HG02852 (cell line): ENCODE data around the gene SFPQ.
A peak's percentile ranks its signal among the peaks of the same experiment; 100 is the strongest.
"Not testable (repeated sequence)": the region's sequence is repeated elsewhere in the genome, so short reads cannot be mapped to it uniquely, and the experiment has no call there.

Source experiments
- ATAC-seq: cut with Tn5 transposase; IDR thresholded peaks from one replicate; pipeline ENCODE4 v1.9.1; 2021; ENCODE audit warnings: mild to moderate bottlenecking, moderate library complexity; ENCODE audit not compliant: unreplicated experiment

SFPQ gene, protein sequence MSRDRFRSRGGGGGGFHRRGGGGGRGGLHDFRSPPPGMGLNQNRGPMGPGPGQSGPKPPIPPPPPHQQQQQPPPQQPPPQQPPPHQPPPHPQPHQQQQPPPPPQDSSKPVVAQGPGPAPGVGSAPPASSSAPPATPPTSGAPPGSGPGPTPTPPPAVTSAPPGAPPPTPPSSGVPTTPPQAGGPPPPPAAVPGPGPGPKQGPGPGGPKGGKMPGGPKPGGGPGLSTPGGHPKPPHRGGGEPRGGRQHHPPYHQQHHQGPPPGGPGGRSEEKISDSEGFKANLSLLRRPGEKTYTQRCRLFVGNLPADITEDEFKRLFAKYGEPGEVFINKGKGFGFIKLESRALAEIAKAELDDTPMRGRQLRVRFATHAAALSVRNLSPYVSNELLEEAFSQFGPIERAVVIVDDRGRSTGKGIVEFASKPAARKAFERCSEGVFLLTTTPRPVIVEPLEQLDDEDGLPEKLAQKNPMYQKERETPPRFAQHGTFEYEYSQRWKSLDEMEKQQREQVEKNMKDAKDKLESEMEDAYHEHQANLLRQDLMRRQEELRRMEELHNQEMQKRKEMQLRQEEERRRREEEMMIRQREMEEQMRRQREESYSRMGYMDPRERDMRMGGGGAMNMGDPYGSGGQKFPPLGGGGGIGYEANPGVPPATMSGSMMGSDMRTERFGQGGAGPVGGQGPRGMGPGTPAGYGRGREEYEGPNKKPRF

DNA sequence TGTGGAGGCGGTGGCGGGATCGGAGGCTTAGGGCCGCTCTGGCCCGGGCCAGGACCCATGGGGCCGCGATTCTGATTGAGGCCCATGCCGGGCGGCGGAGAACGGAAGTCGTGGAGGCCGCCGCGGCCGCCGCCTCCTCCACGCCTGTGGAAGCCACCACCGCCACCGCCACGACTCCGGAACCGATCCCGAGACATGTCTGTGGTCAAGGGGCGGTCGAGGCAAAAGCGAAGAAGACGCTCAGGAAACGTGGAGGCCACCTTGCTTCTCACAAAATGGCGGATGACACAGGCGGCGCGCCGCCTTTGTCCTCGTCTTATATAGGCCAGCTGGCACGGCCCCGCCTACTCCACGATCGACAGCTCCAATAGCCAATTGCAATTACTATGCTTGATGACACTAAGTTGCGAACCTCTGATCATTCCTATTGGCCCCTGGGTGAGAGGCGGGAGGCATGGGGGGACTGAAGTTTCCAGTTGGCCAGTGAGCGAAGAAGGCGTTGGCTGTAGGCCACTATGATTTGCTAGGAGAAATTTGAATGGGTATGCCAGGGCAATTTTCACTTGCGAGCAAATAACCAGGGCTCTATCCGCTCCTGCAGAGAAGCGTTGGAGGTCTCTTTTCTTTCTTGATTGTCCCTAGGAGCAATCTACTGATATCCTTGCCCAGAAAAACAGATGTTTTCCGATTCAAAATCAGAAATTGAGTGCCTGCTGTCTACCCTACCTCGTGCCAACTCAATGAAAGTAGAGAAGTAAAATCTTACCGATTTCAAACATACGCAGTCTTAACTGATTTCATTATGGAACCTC, at the start of gene SFPQ:
Gene SFPQ, minus strand, starts transcription at position 293 of the 812 bp plus-strand sequence. Its CDS starts 96 bp downstream, at position 197.
- peak; percentile 89 for ATAC-seq

GRCh38 chr1:35236772-35237171, 43.8 kb upstream of the SFPQ start:
- ATAC-seq, result not testable (repeated sequence)

DNA sequence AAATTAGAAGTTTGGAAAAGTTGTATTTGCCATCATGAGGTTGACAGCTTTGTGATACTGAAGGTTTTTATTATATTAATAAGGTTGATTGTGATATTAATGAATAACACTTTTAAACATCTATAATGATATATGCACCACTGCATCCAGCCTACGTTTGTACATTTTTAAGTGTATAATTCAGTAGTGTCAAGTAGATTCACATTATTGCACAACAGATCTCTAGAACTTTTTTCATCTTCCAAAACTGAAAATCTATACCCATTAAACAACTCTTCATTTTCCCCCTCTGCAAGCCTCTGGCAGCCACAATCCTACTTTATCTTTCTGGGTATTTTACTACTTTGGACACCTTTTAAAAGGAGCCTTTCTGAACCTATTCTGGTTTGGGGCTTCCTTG, 38.3 kb upstream of the SFPQ start:
- no peak for ATAC-seq

- no peak for ATAC-seq
Measured at GRCh38 chr1:35229587-35230360, 36.8 kb upstream of the SFPQ start.

DNA sequence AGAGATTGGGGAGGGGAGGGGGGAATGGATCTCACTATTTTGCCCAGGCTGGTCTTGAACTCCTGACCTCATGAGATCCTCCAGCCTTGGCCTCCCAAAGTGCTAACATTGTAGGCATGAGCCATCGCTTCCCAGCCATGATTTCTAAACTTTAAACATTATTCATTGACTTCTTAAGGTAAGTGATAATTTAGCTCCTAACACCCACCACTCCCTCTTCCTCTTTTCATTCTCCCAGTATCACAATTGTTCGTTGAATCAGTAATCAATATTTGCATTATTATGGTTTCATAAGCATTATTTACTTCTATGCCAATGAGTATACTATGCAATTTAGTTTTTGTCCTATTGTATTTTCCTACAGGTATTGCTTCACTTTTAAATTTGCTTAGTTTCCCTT, 33.6 kb upstream of the SFPQ start:
- ATAC-seq, result no peak

- ATAC-seq, result no peak
Measured at GRCh38 chr1:35223084-35223630, 30.2 kb upstream of the SFPQ start.

- ATAC-seq, result no peak
Measured at GRCh38 chr1:35222322-35223083, 29.6 kb upstream of the SFPQ start.

DNA sequence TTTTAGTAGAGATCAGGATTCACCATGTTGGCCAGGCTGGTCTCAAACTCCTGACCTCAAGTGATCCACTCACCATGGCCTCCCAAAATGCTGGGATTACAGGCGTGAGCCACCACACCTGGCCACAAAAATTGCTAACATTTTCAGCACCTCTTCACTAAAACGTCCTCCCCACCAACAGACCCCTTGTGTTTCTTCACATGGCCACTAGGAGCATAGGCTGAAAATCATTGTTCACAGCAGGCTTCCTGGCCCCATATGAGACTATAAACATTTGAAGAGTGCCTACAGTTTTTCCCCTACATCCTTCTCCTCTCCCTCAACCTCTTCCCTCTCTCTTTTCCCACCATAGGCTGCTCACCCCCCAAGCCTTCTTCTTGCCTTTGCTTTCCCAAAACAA, 28.0 kb upstream of the SFPQ start:
- ATAC-seq, result no peak

DNA sequence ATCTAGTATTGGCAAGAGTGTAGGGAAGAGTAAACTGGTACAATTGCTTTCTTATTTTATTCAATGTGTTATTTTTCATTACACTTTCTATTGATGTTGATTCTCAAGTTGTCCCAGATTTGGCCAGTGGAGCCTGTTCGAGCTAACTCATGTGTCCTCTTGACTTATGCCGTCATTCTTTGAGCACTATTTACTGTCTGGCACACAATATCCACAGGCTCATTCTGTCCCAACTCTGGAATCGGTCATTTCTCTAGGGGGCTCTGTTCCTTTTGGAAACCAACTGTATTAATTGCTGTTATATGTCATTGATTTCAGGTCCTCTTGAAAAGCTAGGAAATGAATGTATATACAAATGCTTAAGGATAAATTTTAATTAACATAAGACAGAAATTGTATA, 22.4 kb upstream of the SFPQ start:
- ATAC-seq, result no peak

DNA sequence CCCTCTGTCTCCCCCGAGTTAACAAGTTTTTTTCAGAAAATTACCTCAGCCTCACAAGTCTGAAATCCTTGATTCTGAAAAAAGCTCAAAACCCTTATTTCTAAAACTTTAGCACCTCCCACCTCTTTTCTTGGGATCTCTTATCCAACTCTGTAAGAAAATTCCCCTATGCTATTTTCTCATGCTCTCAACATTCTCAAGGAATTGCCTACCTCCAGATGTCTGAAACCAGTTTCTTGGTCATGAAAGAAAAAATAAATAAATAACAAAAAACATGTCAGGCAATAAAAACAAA, 18.1 kb upstream of the SFPQ start:
- no peak for ATAC-seq

GRCh38 chr1:35210321-35211119, 17.6 kb upstream of the SFPQ start:
- no peak for ATAC-seq

GRCh38 chr1:35203295-35203694, 10.3 kb upstream of the SFPQ start:
- ATAC-seq, result no peak

- peak; percentile 75 for ATAC-seq
Measured at GRCh38 chr1:35202048-35202719, 9.2 kb upstream of the SFPQ start.

- ATAC-seq, result no peak
Measured at GRCh38 chr1:35201631-35202030, 8.7 kb upstream of the SFPQ start.

GRCh38 chr1:35192056-35192852, 691 bp downstream of the SFPQ start:
- peak; percentile 35 for ATAC-seq

DNA sequence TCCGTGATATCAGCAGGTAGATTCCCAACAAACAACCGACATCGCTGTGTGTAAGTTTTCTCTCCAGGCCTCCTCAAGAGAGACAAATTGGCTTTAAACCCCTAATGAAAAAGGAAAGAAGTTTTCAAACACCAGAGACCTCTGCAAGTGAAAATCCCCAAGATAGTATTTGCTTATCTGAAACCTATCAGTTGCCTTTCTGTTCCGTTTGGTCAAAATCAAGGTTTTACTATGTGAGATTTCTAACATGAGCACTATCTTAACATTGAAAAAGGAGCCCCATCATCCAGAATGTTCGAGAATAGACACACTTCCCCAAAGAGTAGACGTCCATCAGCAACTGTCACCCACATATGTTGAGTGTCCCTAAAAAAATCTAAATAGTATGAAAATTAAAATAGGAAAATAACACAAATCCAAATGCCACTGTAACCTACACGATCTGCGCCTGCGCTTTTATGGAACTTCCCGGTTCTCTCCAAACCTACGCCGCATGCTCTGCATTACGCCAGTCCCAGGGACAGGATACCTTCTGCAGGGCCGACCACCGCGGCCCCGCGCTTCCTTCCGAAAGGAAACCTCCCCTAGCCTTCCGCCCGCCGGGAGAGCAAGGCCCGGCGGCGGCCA, 1.4 kb downstream of the SFPQ start:
- no peak for ATAC-seq

DNA sequence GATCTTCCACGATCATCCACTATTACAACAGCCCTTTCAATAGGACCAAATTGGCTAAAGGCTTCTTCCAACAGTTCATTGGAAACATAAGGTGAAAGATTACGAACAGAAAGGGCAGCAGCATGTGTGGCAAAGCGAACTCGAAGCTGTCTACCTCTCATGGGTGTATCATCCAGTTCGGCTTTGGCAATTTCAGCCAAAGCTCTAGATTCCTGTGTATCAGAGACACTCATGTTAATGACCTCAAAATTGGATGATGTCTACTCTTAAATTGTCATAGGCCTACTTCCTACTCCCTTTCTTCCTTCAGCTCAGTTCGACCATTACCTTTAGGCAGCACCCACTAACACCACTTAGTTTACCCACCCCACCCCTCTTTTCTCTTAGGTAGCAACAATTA, 2.2 kb downstream of the SFPQ start:
- ATAC-seq, result no peak
